ENCODE results near the gene PTPRF. TPM values are rescaled to one million over a fixed set of nuclear protein-coding genes. Genes with fewer than 3 reads are reported as not detected.

Gene PTPRF
- total RNA-seq, 2 donors from 2014 or later, result 7.4 to 27.7 TPM

DNA sequence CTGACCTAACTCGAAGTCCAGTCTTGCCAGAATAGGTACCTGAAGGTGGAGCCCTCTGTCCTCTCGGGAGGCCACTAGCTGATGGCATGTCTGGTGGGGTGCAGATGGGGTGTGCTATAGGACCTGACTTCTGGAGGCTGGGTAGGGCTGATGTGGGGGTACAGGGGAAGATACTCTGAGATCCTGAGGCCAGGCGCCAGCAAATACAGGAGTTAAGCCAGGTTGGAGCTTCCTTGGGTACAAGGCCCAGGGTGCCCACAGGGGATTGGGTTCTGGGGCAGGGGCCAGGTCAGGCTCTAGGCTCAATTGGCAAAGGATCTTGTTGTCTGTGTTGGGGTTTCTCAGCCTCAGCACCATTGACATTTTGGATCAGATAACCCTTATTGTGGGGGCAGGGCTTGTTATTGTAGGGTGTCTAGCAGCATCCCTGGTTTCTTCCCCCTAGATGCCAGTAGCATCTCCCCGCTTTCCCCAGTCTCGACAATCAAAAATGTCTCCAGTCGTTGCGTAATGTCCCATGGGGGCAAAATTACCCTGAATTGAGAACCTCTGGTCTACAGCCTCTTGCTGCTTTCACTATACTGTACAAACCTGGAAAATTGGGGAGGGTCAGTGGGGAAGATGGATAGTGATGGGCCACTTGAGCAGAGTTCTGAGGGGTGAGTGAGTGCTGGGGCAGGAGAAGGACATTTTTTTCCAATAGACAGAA, 9.2 kb downstream of the PTPRF start:
- TF ChIP-seq, protein P1, sequence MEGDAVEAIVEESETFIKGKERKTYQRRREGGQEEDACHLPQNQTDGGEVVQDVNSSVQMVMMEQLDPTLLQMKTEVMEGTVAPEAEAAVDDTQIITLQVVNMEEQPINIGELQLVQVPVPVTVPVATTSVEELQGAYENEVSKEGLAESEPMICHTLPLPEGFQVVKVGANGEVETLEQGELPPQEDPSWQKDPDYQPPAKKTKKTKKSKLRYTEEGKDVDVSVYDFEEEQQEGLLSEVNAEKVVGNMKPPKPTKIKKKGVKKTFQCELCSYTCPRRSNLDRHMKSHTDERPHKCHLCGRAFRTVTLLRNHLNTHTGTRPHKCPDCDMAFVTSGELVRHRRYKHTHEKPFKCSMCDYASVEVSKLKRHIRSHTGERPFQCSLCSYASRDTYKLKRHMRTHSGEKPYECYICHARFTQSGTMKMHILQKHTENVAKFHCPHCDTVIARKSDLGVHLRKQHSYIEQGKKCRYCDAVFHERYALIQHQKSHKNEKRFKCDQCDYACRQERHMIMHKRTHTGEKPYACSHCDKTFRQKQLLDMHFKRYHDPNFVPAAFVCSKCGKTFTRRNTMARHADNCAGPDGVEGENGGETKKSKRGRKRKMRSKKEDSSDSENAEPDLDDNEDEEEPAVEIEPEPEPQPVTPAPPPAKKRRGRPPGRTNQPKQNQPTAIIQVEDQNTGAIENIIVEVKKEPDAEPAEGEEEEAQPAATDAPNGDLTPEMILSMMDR (IDR thresholded peaks at IDR 0.05), result no peak
- Histone ChIP-seq H3K4me3 (no peak overlapping the region), H3K27ac (peak overlapping the region; percentile 62 to 72), H3K36me3 (no peaks in the 10 kb centered on the region), H3K4me1 (peaks cover 0 to 27% of the 10 kb centered on the region in 2 donors), H3K27me3 (no peaks in the 10 kb centered on the region), H3K9me3 (no peaks in the 10 kb centered on the region)
- DNase-seq (ENCODE audit: low spot score), result no peak

DNA sequence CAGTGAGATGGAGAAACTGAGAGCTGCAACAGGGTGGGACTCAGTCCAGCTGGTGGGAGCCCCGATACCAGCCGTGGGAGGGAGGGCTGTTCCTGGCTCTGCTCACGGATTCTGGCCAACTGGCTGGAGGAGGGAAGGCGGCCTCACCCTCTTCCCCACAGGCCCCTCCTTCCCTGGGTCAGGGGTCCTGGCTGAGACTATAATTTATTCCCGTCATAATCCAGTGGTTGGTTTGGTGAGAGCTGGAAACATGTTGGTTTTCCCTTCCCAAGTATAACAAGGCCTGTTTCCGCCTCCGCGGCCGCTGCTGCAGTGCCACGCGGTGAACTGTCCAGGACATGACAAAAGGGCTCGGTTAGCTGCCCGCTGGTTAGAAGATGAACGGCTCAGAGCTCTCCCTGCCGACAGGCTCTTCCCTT, 10.0 kb downstream of the PTPRF start:
- TF ChIP-seq, protein P1 (IDR thresholded peaks at IDR 0.05), result no peak
- Histone ChIP-seq H3K27ac (peak overlapping the region; percentile 62 to 72), H3K4me1 (peaks cover 0 to 29% of the 10 kb centered on the region in 2 donors), H3K9me3 (no peaks in the 10 kb centered on the region), H3K4me3 (no peak overlapping the region), H3K36me3 (no peaks in the 10 kb centered on the region), H3K27me3 (no peaks in the 10 kb centered on the region)
- peak; percentile 74 for DNase-seq (ENCODE audit: low spot score)

DNA sequence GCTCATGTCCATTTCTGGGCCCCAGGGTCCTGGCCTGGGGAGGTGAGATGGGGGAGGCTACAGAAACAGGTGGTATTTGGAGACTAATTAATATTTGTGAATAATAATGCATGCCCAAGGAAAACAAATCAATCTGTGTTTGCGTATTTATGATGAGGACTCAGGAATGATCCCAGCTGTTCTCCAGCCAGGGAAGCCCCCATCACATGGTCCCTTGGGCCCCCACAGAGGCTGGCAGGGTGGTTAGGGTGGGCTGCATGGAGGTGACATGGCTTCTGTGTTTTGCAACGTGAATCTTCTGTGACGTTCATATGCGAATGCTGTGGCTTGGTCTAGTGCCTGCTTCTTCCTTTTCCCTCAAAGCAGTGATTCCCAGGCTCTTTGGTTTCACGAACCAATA, 10.5 kb downstream of the PTPRF start:
- TF ChIP-seq, protein P1 (IDR thresholded peaks at IDR 0.05), result no peak
- no peak overlapping the region for H3K4me3 ChIP-seq
- H3K4me1 ChIP-seq, result peaks cover 0 to 32% of the 10 kb centered on the region in 2 donors
- no peaks in the 10 kb centered on the region for H3K27me3 ChIP-seq
- no peaks in the 10 kb centered on the region for H3K9me3 ChIP-seq
- H3K36me3 ChIP-seq, result no peaks in the 10 kb centered on the region
- H3K27ac ChIP-seq, result peak overlapping the region; percentile 62 to 72
- DNase-seq (ENCODE audit: low spot score), result no peak

DNA sequence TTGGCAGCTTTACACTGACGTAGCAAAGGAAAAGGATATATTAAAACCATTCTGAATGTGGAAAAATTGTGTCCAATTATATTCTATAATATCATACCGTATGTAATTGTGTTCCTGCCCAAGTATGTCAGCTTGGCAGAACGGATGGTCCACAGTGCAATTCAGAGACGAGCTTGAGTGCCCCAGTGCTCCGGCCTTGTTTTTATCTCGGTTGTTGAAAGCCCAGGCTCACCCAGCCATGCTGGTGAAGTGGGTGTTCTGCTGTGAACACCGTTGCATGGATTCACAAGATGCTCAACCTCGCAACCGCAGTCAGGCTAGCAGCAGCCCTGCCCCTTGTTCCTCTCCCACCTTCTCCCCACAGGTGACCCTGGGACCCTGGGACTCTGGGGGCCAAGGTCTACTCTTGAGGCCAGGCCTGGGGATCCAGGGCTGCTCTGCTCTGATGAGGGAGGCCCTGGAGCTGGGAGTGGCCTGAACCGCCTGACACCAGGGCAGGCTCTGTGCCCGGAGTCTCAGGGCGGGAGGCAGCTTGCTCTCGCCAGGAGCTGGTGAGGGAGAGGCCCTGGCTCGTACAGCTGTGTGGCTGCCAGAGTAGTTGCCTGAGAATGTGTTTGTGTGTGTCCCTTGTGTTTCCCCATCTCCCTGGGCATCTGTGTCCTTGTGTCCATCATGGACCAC, 11.2 kb downstream of the PTPRF start:
- TF ChIP-seq, protein P1 (IDR thresholded peaks at IDR 0.05), result no peak
- no peak overlapping the region for H3K4me3 ChIP-seq
- peaks cover 0 to 32% of the 10 kb centered on the region in 2 donors for H3K4me1 ChIP-seq
- H3K9me3 ChIP-seq, result no peaks in the 10 kb centered on the region
- DNase-seq (ENCODE audit: low spot score), result peak; percentile 76
- H3K36me3 ChIP-seq, result no peaks in the 10 kb centered on the region
- no peaks in the 10 kb centered on the region for H3K27me3 ChIP-seq
- peak overlapping the region; percentile 62 to 72 for H3K27ac ChIP-seq

DNA sequence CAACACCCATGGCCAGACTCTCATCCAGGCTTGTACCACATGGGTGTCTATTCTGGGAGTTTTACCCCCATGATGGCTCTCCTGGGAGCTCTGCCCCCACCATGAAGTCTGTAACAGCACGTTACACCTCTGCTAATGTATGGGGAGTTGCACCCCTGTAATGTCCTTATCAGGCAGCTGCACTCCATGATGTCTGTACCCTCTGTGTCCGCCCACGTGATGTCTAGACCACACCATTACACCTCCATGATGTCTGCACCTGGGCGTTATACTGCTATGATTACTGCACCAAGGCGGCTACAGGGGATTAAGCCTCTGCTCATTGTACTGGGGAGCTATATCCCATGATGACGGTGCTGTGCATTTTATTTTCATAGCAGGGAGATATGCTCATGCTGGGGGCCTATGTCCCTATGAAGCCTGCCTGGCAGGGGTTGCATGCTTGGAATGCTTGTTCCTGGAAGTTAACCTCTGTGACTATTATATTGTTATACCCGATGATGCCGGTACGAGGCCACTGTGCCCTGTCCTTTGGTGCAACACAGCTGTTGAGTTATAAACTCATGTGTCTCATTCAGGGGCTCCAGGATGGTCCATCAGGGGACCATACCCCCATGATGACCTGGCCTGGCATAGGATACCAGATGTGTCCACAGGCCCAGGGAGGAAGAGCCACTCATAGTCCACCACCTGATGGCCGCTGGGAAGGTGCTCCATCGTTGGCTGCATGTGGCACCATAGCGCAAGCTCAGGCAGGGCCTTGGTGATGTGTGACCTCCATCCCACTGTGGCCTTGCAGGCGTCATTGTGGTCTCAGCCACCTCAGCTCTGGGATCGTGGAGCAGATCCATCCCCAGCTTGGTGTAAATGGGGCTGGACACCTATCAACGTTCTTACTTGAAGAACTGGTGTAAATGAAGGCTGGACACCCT, 12.1 kb downstream of the PTPRF start:
- H3K27ac ChIP-seq, result peak overlapping the region; percentile 62 to 72
- TF ChIP-seq, protein P1 (IDR thresholded peaks at IDR 0.05), result no peak
- no peak for DNase-seq (ENCODE audit: low spot score)
- H3K36me3 ChIP-seq, result no peaks in the 10 kb centered on the region
- no peaks in the 10 kb centered on the region for H3K9me3 ChIP-seq
- no peaks in the 10 kb centered on the region for H3K27me3 ChIP-seq
- H3K4me1 ChIP-seq, result peaks cover 0 to 32% of the 10 kb centered on the region in 2 donors
- H3K4me3 ChIP-seq, result no peak overlapping the region
